Gastroesophageal sphincter (tissue), 4 donors: ENCODE measurements around the gene NCBP2L. TPM values are rescaled to one million over a fixed set of nuclear protein-coding genes. Genes with fewer than 3 reads are reported as not detected.
A peak's percentile ranks its signal among the peaks of the same experiment; 100 is the strongest.

Source experiments
- ATAC-seq: fragments of 150-250 bp; one replicate; pipeline ENCODE4 v1.9.1; 2016; ENCODE audit warnings: mild to moderate bottlenecking, moderate library complexity
- H3K27ac ChIP-seq, 4 donors: fragments of 200-600 bp; sonication (generic) in 3 of 4; 1 replicate in 3 of 4; 2 replicates in 1 of 4; pipeline ENCODE4 v1.5.1; 2016 to 2019
- H3K27me3 ChIP-seq: fragments of 200-600 bp; sonication (generic); one replicate; pipeline ENCODE4 v1.5.1; 2019
- H3K36me3 ChIP-seq, 2 donors: fragments of 200-600 bp; sonication (generic); one replicate each; pipeline ENCODE4 v1.5.1; 2019; ENCODE audit warnings: control low read depth in 1 of 2
- H3K4me1 ChIP-seq, 3 donors: fragments of 200-600 bp; sonication (generic); 1 replicate in 2 of 3; 2 replicates in 1 of 3; pipeline ENCODE4 v1.5.1; 2016 to 2019; ENCODE audit warnings: control low read depth in 2 of 3
- H3K4me3 ChIP-seq, 2 donors: fragments of 200-600 bp; sonication (generic); one replicate each; pipeline ENCODE4 v1.5.1; 2019; ENCODE audit warnings: mild to moderate bottlenecking in 1 of 2, moderate library complexity in 1 of 2
- H3K9me3 ChIP-seq, 3 donors: fragments of 200-600 bp; sonication (generic); one replicate each; pipeline ENCODE4 v1.5.1; 2017 to 2019; ENCODE audit warnings: control low read depth in 2 of 3
- CTCF ChIP-seq, 4 experiments: fragments of 200-600 bp in 2 of 4; fragments of 450-650 bp in 2 of 4; sonication (generic) in 1 of 4; IDR thresholded peaks; one replicate each; pipeline ENCODE4 v1.5.1; 2017 to 2019; ENCODE audit warnings: antibody characterized with exemption in 4 of 4, mild to moderate bottlenecking in 2 of 4, moderate library complexity in 2 of 4
- EP300 ChIP-seq: sonication (generic); formaldehyde crosslinking; IDR thresholded peaks from one replicate; pipeline ENCODE4 v1.6.1; 2017; ENCODE audit warnings: antibody characterized with exemption, mild to moderate bottlenecking
- POLR2A ChIP-seq, 2 donors: fragments of 450-650 bp; IDR thresholded peaks; one replicate each; pipeline ENCODE4 v1.6.1; 2017; ENCODE audit warnings: antibody characterized with exemption in 2 of 2, mild to moderate bottlenecking in 2 of 2, moderate library complexity in 1 of 2
- POLR2AphosphoS5 ChIP-seq: sonication (generic); formaldehyde crosslinking; IDR thresholded peaks from one replicate; pipeline ENCODE4 v1.6.1; 2017; ENCODE audit warnings: antibody characterized with exemption
- WGBS, 2 donors: methylation state at CpG; one replicate each; pipeline ENCODE4 v1.1.5; 2018; ENCODE audit warnings: low coverage in 1 of 2; 5-methylcytosine and 5-hydroxymethylcytosine counted together
- total RNA-seq, 4 donors: library from RNA; depleted of rRNA; stranded (reverse); fragments of >200 nt; gene quantifications; one replicate each; pipeline ENCODE4 v1.1.0, GENCODE V29; 2016

The NCBP2L gene
- under 1 TPM in 1 of 4 donors, not detected in 3; 0.31 TPM for total RNA-seq

- Histone ChIP-seq H3K4me1 (peaks cover 0 to 24% (median 0%) of the 10 kb centered on the region in 3 donors), H3K27me3 (no peaks in the 10 kb centered on the region), H3K4me3 (peak within 1 kb of the TSS; percentile 41 to 66), H3K9me3 (no peaks in the 10 kb centered on the region), H3K36me3 (no peaks in the 10 kb centered on the region), H3K27ac (peak within 1 kb of the TSS; percentile 76 to 89 (median 89))
- ATAC-seq, result no peak
- WGBS, 2 donors, result 83 to 94% methylated on average over 2 to 5 of the region's 6 CpGs
- no peak for TF ChIP-seq CTCF (IDR thresholded peaks at IDR 0.05)
- TF ChIP-seq POLR2AphosphoS5, result no peak
- TF ChIP-seq EP300, result no peak
- no peak for TF ChIP-seq POLR2A (IDR thresholded peaks at IDR 0.05)
These were observed at the start of gene NCBP2L for GRCh38 chrX:107777536-107777832. Gene NCBP2L, plus strand, starts transcription at chrX:107777733. Its CDS starts 16,488 bp downstream, at chrX:107794221.

GRCh38 chrX:107728371-107729099 is 49.0 kb upstream of the NCBP2L start:
- Histone ChIP-seq H3K27ac (peak overlapping the region; percentile 83 to 90 (median 87)), H3K36me3 (no peaks in the 10 kb centered on the region), H3K9me3 (no peaks in the 10 kb centered on the region), H3K4me1 (peaks cover 16 to 99% (median 23%) of the 10 kb centered on the region in 3 donors), H3K4me3 (no peak overlapping the region), H3K27me3 (no peaks in the 10 kb centered on the region)
- ATAC-seq, result no peak
- no peak for TF ChIP-seq EP300
- TF ChIP-seq POLR2AphosphoS5, result no peak
- TF ChIP-seq CTCF (IDR thresholded peaks at IDR 0.05), result no peak
- TF ChIP-seq POLR2A (IDR thresholded peaks at IDR 0.05), result no peak
- 25 to 75% methylated on average over 1 to 3 of the region's 4 CpGs for WGBS, 2 donors

GRCh38 chrX:107729558-107730297 is 47.8 kb upstream of the NCBP2L start:
- peak; percentile 35 for ATAC-seq
- H3K36me3 ChIP-seq, result no peaks in the 10 kb centered on the region
- H3K27ac ChIP-seq, result peak overlapping the region; percentile 83 to 90 (median 87)
- WGBS, 2 donors, result 61 to 88% methylated on average over 3 of the region's 8 CpGs
- H3K27me3 ChIP-seq, result no peaks in the 10 kb centered on the region
- peaks cover 16 to 97% (median 23%) of the 10 kb centered on the region in 3 donors for H3K4me1 ChIP-seq
- H3K4me3 ChIP-seq, result no peak overlapping the region
- H3K9me3 ChIP-seq, result no peaks in the 10 kb centered on the region
- TF ChIP-seq POLR2AphosphoS5 (peak; percentile 80), POLR2A (IDR thresholded peaks at IDR 0.05) (no peak), EP300 (no peak), CTCF (IDR thresholded peaks at IDR 0.05) (peak in 1 of 4 experiments; percentile 20)

- Histone ChIP-seq H3K27ac (peak overlapping the region; percentile 83 to 90 (median 87)), H3K4me1 (peaks cover 16 to 97% (median 23%) of the 10 kb centered on the region in 3 donors), H3K4me3 (no peak overlapping the region), H3K9me3 (no peaks in the 10 kb centered on the region), H3K36me3 (no peaks in the 10 kb centered on the region), H3K27me3 (no peaks in the 10 kb centered on the region)
- no CpG with 5 or more reads among the region's 1 CpG for WGBS, 2 donors
- no peak for ATAC-seq
- TF ChIP-seq CTCF (IDR thresholded peaks at IDR 0.05) (no peak), EP300 (no peak), POLR2AphosphoS5 (no peak), POLR2A (IDR thresholded peaks at IDR 0.05) (no peak)
These were observed 47.3 kb upstream of the NCBP2L start for GRCh38 chrX:107730298-107730655.
